Measurements from ENCODE around the gene ARL8A. TPM values are rescaled to one million over a fixed set of nuclear protein-coding genes. Genes with fewer than 3 reads are reported as not detected.

Gene ARL8A
- total RNA-seq, 1 donor from 2014 or later = 69.5 TPM

DNA sequence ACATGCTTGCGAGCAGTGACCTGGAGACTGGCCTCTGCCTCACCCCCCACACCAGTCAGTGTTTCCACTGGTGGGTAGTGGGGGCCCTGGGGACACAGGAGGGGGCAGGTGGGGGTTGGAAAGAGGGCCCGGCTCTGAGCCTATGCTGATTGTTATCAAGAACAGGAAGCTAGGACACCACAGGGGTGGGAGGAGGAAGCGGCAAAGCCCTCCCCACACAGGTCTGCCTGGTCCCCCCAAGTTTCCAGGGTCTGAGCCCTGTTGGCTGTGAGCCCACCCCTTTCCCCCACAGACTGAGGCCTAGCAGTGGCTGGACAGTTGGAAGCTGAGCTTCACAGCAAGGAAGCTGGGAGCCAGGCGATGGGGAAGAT lies 17.5 kb upstream of the ARL8A start:
- ATAC-seq (ENCODE audit: poor library complexity) = no peak
- intact Hi-C loops (cut with DNase I) = no loop called here

DNA sequence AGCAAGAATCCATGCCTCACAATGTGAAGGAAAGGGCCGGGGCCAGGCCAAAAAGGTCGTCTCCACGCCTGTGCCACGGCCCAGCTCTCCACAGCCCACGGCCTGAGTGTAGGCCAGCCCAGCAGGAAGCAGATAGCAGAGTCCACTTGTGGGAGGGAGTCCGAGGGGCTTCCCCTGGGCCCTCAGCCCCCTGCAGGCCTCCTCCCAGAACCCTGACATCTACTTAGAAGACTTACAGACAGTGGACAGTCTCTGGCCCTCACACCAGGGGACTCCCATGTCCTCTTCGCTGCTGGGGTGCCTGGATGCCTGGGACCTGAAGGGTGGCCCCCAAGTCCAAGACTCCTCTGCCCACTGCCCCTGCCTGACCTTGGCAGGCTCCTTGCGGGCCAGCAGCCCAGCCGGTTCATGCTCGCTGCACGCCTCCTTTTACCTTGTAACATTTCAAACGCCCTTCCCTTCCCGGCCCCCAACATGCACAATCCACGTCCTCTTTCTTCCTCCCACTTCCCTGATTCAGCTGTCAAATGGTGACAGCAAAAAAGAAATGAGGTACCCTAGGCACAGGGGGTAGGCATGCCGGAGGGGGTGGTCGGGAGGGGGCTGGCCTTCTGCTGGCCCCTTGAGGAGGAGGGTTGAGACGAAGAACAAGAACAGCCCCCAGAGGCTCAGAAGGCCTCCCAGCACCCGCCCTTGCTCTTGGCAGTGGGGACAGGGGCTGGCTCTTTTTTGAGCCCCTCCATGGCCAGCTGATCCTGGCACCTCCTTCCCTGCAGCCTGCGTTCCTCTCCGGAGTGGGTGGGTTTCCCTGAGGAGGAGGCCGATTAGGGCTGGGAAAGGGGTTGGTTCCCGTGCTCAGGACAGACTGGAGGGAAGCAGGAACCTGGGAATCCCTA lies 16.9 kb upstream of the ARL8A start:
- ATAC-seq (ENCODE audit: poor library complexity) = no peak
- DNase-seq = no peak
- intact Hi-C loops (cut with DNase I) = no loop called here

More for the DNA sequence above, 17.5 kb upstream of the ARL8A start:
- no peak for DNase-seq

DNA sequence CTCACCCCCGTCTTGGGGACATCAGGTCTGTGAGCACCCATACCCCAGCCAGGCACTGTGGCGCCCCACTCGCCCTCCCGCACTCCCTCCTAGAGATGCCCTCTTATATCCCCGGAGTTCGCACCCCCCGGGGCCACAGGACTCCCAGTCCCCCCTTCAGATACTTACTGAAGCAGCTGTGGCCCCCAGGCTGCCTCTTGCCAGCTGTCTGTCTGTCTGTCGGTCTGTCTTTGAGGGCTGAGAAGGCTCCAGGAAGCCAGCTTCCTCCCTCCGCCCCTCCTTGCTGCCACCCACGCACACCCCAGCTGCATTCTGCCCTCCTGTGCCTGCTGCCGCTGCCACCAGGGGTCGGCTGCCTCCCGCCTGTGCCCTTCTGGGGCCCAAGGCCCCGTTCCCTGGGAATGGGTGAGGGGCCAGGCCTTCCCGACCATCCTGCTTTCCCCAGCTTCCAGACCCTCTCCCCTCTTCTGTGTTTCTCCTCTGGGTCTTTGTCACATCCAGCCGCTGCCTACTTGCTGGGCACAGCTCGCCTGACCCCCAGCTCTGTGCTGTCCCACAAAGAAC lies 15.9 kb upstream of the ARL8A start, which contains the start of gene PTPN7:
Gene PTPN7 (minus strand): TSS at position 226 of the 564 bp plus-strand sequence. CDS start 1,200 bp downstream, outside the sequence.
- intact Hi-C loops (cut with DNase I) = no loop called here
- peak; percentile 51 for ATAC-seq (ENCODE audit: poor library complexity)
- DNase-seq = peak; percentile 60

DNA sequence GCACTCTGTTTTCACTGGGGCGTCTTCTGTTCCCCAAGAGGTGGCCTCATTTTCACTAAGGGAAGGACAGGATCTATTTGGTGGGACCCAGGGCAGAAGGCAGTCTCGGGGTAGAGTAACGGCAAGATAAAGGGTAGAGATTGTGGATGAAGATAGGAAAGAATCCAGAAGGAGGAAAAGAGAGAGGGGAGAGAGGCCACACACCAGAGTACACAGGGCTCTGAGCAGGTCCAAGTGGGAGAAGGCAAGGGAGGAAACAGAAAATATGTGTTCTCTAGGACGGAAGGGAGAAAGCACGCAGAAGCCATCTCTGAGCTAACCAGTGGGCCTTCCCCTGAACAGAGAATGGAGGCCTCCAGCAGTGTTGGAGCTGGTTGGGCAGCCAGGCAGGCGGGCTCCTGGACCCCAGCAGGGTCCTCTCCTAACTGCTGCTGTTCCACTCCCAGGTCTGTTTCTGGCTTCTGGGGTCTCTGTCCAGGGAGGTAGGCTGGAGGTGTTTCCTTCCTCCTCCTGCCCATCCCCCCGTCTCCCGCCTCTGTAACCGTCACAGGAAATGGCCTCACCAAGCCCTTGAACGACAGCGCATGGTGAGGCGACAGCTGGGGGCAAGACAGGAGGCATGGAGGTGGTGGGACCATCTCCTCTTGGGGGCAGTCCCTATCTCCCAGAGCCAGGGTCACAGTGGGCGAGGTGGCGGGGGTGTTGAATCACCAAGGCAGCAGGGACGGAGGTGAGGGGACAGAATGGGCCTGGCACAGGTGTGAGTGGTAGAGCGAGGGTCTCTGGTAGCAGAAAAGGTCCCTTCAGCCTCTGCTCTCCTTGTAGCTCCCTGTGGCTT lies 15.2 kb upstream of the ARL8A start:
- intact Hi-C loops (cut with DNase I) = no loop called here
- ATAC-seq (ENCODE audit: poor library complexity) = no peak
- DNase-seq = no peak

DNA sequence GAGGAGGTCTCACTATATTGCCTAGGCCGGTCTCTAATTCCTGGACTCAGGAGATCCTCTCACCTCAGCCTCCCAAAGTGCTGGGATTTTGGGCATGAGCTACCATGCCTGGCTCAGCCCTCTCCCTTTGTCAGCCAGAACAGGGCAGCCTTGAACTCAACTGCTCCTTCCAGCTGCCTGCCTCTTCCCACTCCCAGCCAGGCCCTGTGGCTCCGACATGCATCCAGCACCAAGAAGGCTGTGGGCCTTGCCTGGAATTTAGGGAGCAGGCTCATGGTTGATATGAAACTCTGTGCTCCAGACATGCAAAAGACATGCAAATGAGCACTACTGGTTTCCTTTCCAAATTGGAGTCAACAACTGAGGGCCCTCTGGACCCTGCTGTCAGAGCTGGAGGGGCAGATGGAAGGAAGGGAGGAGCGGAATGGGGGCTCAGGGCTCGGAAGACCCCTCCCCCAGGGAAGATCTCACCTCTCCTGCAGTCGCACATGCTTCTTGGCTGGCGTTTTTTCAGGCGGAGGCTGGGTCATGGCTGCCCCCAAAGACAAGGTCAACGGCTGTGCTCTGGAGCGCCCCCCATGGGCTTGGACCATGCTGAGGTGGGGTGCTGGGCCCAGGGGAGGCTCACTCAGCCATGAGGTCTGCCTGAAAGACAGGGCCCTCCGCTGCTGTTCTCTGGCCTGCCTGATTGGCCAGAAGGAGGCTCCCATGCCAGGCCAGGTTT lies 14.4 kb upstream of the ARL8A start:
- DNase-seq = no peak
- no peak for ATAC-seq (ENCODE audit: poor library complexity)

DNA sequence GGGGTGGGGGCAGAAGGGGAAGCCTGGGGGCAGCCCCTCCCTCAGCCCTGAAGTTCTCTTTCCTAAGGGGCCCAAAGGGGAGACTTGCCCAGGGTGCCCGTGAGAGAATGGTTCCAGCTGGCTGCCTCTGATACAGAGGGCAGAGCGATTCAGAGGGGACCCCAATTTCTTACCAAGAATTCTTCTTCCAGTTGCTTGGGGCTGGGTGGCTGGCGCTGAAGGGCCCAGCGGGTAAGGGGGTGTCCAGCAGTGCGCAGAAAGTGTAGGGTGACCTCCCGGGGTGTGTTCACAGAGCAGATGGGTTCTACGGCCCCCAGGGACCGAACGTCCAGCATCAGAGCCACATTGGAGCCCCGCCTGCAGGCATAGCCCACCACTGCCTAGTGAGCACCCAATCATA lies 13.4 kb upstream of the ARL8A start:
- ATAC-seq (ENCODE audit: poor library complexity) (no peak), DNase-seq (no peak)
- intact Hi-C loops (cut with DNase I) = no loop called here

More for the DNA sequence above, 14.4 kb upstream of the ARL8A start:
- intact Hi-C loops (cut with DNase I) = no loop called here

DNA sequence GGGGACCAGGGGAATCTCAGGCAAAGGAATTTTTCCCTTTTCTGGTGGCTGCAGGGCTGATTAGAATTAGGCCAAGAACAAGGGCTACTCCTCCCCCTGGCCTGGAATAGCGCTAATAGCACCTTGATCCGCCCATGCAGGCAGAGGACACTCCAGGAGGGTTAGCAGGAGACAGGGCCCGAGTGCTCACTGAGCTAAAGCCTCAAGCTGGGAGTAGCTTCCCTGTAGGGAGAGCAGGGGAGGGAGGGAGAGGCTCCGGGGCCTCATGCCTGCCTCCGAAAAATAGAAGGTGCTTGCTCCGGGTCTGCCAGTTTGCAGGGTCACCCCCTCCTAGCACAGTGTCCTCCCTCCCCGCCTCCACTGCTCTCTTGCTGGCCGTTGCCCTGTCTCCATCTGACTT lies 12.1 kb upstream of the ARL8A start:
- no peak for ATAC-seq (ENCODE audit: poor library complexity)
- intact Hi-C loops (cut with DNase I) = no loop called here
- DNase-seq = no peak

DNA sequence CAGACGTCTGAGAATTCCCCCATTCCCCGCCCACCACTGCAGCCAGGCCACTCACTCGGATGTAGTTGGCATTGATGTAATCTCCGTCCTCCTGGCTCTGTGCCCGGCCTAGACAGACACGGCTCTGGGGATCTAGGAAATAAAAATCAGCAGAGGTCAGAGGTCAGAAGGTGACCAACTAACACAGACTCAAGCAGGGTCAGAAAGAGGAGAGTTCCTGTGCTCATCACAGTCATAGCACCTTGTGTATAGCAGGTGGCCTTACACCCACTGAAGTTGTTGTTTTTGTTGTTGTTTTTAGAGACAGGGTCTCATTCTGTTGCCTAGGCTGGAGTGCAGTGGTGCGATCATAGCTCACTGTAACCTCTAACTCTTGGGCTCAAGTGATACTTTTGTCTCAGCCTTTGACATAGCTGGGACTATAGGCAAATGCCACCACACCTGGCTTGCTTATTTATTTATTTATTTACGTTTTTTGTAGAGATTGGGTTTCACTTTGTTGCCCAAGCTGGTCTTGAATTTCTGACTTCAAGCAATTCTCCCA lies 11.0 kb upstream of the ARL8A start:
- intact Hi-C loops (cut with DNase I) = no loop called here
- peak; percentile 76 for DNase-seq
- ATAC-seq (ENCODE audit: poor library complexity) = peak; percentile 21

DNA sequence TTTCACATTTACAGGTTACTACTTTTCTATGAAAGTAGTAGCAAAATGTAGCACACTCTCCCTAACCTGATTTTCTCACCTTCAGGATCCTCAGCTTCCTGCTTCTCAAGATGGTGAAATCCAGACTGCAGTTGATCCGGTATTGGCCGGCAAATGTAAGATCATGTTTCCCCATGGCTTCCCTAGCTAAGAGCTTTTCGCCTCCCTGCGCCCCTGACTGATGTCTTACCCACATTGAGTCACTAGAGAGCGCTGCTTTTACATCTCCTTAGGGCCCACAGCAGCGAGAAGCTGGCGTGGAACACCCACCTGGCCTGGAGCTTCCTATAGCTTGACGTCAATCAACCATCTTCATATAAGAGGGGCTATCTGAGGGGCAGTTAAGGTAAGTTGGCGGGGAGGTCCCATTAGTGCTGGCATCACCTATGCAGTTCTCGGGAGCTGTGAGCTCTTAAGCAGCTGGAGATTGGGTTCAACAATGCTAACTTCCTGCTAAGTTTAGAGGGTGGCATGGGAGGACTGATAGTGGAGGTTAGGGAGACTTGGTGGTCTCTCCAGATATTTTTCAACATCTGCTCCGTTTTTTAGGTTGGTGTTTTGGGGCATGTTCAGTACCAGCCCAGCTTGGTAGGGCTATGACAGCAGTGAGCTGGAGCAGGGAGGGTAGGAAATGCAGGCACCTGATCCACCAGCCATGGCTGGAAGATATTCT lies 10.4 kb upstream of the ARL8A start:
- intact Hi-C loops (cut with DNase I) = no loop called here
- DNase-seq (no peak), ATAC-seq (ENCODE audit: poor library complexity) (peak; percentile 56)

DNA sequence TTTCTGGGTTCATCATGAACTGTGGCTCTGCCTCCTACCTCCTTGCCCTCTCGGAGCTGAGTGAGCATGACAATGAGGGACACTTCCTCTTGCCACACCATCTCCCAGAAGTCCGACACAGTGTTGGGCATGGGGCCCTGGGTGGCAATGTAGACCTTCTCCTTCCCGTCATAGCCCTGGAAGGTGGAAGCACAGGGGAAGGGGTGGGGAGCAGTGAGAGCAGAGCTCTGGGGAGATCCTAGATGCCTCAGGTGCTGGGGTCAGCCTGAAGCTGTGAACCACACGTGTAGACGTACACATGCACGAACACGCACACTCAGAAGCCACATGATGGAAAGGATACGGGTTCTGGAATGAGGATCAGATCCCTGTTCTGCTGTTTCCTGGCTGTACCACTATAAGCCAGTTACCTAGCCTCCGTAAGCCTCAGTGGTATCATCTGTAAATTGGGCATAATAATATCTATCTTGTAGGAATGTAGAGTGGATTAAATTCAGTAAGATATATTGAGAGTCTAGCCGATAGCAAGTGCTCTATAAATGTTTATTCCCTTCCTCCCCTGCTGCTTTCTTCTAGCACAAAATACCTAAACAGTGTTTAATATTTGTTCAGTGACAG lies 9.7 kb upstream of the ARL8A start:
- DNase-seq = no peak
- intact Hi-C loops (cut with DNase I) = no loop called here
- no peak for ATAC-seq (ENCODE audit: poor library complexity)

DNA sequence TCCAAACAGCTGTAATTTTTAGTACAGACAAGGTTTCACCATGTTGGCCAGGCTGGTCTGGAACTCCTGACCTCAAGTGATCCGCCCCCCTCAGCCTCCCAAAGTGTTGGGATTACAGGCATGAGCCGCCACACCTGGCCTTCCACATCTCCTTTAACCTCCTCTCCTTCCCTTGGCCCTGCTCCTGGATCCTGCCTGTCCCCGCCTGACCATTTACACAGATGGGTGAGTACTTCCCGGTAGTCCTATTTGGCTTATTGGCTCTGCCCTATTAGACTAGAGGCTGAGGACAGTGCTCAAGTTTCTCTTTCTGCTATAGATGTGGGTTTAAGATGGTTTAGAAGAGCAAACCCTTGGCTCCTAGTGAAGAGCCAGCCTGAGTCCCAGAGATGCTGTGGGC lies 8.7 kb upstream of the ARL8A start:
- ATAC-seq (ENCODE audit: poor library complexity) (no peak), DNase-seq (no peak)
- intact Hi-C loops (cut with DNase I) = no loop called here

DNA sequence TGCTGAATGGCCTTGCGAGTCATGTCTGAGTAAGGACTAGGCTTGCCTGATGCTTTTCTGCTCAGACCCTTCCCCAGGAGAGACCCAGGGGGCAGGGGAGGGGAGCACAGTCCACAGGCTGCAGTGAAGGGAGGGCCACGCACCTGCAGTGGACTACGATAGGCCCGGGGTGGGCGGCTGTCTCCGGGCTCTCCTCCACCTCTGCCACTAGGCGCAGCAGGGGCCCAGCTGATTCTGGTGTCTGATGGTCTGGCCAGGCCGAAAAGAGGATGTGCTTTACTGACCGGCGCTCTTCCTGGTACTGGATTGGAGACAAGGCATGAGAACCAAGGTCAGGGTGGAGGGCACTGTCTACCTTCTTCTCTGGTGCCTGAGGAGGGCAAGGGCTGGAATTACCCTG lies 7.9 kb upstream of the ARL8A start:
- DNase-seq = no peak
- intact Hi-C loops (cut with DNase I) = no loop called here
- no peak for ATAC-seq (ENCODE audit: poor library complexity)

DNA sequence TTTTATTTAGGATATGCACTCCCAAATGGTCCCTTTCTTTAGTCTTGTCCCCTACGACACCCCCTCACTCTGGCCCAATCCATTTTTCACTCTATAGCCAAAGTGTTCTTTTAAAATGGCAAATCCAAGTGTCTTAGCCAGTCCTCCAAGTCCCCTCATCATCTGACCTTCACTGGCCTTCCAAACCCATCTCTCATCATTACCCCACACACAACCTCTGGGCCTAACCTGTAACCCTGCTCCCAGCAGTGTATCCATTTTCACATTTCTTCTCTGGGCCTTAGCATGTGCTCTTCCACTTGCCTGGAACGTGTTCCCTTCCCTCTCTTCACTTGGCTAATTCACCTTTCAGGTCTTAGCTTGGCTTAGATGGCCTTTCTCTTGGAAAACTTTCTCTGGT lies 6.5 kb upstream of the ARL8A start:
- no peak for ATAC-seq (ENCODE audit: poor library complexity)
- intact Hi-C loops (cut with DNase I) = no loop called here
- no peak for DNase-seq

DNA sequence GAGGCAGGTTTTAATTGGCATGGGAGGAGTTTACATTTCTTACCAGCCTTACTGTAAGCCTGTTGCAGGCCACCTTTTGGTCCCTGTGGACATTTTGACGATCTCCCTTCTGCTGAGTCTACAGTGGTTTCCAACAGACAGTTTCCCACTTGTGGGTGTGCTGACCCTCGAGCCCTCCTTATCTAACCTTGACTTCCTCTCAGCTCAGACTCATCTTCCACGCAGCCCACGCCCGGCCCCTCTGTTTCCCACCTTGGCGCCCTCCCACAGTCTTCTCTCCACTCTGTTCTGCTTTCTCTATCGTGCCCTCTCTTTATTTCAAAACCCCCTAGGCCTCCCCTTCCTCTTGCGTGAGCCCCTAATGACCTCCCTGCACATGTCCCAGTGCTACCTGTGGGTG lies 6.1 kb upstream of the ARL8A start:
- intact Hi-C loops (cut with DNase I) = no loop called here
- DNase-seq (no peak), ATAC-seq (ENCODE audit: poor library complexity) (no peak)

DNA sequence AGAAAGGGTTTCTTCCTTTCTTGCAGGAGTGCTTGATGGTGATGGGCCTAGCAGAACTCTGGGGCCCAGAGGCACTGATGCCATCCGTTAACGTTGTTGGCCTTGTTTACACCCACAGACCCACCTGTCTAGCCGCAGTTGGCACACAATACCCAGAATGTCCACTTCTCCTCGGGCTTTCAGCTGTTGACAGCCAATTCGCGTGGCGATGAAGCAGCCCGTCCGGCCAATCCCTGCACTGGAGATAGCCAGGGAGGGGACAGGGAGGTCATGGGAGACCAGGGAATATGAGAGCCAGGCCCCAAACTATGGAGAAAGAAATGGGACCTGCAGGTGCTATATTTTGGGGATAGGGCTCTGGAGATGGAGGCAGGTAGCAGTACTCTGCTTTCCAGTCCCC lies 5.7 kb upstream of the ARL8A start:
- no peak for ATAC-seq (ENCODE audit: poor library complexity)
- intact Hi-C loops (cut with DNase I) = no loop called here
- DNase-seq = no peak

DNA sequence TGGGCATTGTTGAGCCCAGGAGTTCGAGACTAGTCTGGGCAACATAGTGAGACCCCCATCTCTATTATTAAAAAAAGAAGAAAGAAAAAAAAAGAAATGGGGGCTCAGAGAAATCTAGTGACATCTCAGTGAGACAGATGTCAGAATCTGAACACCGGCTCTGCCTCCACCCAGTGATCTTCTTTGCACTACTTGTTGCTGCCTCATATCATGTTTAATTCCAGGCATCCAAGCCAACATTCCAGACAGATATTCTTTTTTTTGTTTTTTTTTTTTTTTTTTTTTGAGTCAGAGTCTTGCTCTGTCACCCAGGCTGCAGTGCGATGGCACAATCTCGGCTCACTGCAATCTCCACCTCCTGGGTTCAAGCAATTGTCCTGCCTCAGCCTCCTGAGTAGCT lies 5.0 kb upstream of the ARL8A start:
- intact Hi-C loops (cut with DNase I) = no loop called here
- no peak for ATAC-seq (ENCODE audit: poor library complexity)
- DNase-seq = no peak

DNA sequence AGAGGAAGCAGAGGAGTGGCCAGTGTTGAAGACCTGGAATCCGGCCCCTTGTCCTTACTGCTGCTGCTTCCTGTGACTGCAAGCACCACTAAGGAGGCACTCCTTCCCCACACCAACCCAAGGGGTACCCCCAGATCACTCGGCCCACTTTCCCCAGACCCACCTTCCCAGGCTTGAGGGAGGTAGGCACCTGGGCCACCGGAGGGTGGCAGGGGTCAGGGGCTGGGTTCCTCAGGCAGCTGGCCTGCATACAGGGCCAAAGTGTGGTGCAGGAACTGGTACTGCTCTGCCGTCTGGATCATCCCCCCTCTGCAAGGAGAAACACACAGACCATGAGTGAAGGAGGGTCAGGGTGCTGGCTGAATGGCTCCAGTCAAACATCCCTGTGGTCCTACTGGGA lies 3.9 kb upstream of the ARL8A start:
- intact Hi-C loops (cut with DNase I) = no loop called here
- DNase-seq (no peak), ATAC-seq (ENCODE audit: poor library complexity) (no peak)

DNA sequence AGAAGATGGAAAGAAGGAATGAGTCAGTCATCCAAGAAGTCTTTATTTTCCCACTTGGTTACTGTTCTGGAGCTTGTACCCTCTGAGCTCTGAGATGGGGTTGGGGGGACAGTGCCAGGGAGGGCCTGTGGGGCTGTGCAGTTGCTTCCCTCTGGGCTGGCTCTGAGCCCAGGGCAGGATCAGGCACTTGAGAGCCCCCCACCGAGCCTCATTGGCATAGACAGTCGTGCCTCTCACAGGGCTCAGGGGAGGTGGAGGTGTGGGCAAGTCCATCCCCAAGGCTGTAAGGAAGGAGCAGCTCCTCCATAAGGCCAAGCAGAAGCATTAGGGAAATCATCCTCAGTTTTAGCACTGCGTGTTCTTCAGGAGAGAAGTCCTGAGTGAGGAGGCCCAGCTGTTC lies 2.5 kb upstream of the ARL8A start:
- intact Hi-C loops (cut with DNase I) = no loop called here
- no peak for ATAC-seq (ENCODE audit: poor library complexity)
- no peak for DNase-seq

Measured in Right ventricle myocardium superior (tissue), 1 donor.